Stimulated activated CD4-positive, alpha-beta T cell treated with anti-CD3 and anti-CD28 coated beads, Interleukin-12 subunit alpha, Interleukin-12 subunit beta, amount 100 ng/mL, for 24 hours (primary cell): ENCODE data around the gene P4HA1.
"Not testable (repeated sequence)": the region's sequence is repeated elsewhere in the genome, so short reads cannot be mapped to it uniquely, and the experiment has no call there.

Source experiments
- DNase-seq, 2 experiments: peaks; one replicate each; pipeline ENCODE4 v3.0.0-alpha.2; 2020; ENCODE audit warnings: low read depth in 2 of 2

P4HA1 gene

GRCh38 chr10:73096449-73097304 lies at the start of gene P4HA1:
P4HA1 (minus strand) TSS chr10:73096866; CDS start chr10:73074883, 21,983 bp downstream.
- peak; percentile 96 to 98 for DNase-seq

- no peak for DNase-seq
Measured at GRCh38 chr10:73141603-73142002, 44.9 kb upstream of the P4HA1 start.

DNA sequence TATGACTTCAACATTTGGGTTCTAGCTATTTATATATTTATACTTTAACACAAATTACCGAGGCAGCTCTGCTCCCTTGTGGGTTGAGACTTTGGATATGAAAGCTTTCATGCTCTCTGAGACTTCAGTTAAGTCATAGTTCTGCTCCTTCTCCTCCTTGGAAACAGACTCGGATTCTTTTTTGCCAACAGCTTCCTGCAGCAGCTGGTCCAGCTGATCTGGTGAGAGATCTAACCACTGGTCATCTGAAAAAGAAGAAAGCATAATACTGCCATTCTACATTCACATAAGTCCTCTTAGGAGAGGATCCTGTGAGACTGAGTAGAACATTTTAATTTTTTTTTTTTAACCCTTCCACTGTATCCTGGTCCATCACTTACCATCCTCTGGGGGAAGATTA lies 42.6 kb upstream of the P4HA1 start:
- no peak for DNase-seq

- DNase-seq = no peak
Measured at GRCh38 chr10:73136627-73137026, 40.0 kb upstream of the P4HA1 start.

DNA sequence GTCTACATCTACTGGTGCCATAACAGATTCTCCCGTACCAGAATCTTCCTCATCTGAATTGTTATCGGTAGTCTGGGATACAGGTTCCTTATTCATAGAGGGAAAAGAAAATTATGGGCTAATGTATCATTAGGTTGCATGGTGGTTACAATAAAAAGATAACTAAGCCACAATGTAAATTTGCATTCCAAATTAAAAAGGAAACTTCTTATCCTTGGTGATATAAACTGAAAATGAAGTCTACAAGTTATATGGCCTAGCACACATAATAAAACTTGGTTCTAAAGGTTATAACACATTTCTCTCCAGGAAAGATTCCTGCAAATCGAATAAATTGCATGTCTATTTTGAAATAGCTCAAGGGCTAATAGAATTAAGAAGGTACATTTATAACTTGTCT lies 38.1 kb upstream of the P4HA1 start:
- DNase-seq = no peak

DNA sequence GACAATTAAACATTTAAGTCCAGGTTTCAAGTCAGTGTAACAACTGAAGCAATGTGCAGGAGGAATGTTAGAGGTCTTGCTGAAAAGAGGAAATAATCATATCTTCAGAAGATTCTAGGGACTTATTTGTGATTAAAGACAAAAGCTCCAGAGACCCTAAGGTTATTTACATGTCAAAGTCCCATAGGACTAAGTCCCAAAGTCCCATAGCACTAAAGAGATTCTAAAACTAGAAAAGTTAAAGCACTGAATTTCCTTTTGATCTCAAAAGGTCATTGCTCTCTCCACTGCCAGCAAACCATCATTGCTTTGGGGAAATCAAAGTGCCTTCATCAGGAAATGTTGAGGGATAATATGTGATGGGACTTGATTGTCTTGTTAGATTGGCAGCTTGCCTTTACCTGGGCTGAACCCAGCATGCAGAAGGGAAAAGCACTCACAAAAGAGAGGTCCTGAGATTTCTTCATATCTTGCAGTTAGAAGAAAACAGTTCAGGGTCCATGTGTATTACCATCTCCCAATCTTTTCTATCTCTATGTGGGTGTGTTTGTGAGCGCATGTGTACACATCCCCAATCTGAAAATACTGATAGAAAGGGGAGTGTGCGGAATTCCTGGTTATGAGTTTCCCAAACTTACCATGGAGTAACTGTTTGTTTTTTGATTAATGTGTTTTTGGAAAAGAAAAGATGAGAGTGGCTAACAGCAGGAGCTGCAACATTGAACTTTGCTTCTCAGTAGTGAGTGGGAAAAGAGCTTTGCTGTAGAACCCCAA lies 35.4 kb upstream of the P4HA1 start:
- DNase-seq = no peak

- DNase-seq = no peak
Measured at GRCh38 chr10:73131301-73131700, 34.6 kb upstream of the P4HA1 start.

DNA sequence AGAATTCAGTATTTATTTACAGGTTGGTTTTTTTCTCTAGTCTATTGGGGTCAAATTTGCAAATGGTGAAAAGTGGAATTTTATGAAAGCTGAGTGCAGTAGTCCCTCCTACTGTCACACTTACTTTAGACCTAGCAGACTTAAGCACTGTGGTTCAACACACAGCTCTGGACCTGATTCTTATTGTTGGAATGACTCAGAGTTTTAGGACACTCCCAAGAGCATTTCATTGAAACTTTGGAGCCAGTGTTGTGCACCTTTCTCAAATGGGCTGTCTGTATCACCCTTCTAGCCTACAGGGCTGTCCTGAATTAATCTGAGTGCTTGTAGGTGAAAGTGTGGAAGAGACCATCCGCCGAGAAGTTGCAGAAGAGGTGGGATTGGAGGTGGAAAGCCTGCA lies 29.7 kb upstream of the P4HA1 start:
- no peak for DNase-seq

GRCh38 chr10:73119952-73120351 lies 23.3 kb upstream of the P4HA1 start:
- no peak for DNase-seq

GRCh38 chr10:73119457-73119856 lies 22.8 kb upstream of the P4HA1 start:
- no peak for DNase-seq

- no peak for DNase-seq
Measured at GRCh38 chr10:73117976-73118743, 21.5 kb upstream of the P4HA1 start.

- no peak for DNase-seq
Measured at GRCh38 chr10:73116017-73116416, 19.4 kb upstream of the P4HA1 start.

- no peak for DNase-seq
Measured at GRCh38 chr10:73113551-73113950, 16.9 kb upstream of the P4HA1 start.

DNA sequence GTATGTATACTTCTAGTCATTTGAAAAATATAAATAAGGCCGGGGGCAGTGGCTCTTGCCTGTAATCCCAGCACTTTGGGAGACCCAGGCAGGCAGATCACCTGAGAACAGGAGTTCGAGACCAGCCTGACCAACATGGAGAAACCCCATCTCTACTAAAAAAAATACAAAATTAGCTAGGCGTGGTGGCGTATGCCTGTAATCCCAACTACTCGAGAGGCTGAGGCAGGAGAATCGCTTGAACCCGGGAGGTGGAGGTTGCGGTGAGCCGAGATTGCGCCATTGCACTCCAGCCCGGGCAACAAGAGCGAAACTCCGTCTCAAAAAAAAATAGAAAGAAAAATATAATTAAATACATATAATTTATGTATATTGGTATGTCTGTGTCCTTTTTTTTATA lies 15.4 kb upstream of the P4HA1 start:
- DNase-seq = not testable (repeated sequence)

- DNase-seq = peak; percentile 16 to 35
Measured at GRCh38 chr10:73110345-73110849, 13.7 kb upstream of the P4HA1 start, which contains the start of gene NUDT13. NUDT13 (plus strand) TSS chr10:73110455; CDS start chr10:73114366, 3,911 bp downstream.

GRCh38 chr10:73109248-73109652 lies 12.6 kb upstream of the P4HA1 start:
- DNase-seq = not testable (repeated sequence)

- no peak for DNase-seq
Measured at GRCh38 chr10:73106301-73106700, 9.6 kb upstream of the P4HA1 start.

DNA sequence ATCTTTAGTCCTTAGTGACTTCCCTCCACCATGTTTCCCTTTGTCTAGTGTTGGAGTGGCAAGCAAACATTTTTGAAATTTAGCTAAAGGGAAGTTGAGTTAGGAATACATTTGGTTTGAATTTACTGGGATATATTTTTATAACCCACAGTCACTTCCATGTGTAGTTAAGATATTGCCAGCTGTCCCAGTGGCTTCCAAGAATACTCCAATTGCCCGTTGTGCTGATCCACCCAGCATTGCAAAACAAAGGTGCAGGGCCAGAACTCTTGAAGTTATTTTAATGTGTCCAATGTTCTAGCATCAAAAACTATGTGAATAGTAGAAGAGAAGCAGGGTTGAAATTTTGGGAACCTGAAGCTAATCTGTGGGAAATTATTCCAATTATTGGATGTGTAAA lies 2.5 kb upstream of the P4HA1 start:
- DNase-seq = no peak

- no peak for DNase-seq
Measured at GRCh38 chr10:73097305-73097670, 622 bp upstream of the P4HA1 start.

DNA sequence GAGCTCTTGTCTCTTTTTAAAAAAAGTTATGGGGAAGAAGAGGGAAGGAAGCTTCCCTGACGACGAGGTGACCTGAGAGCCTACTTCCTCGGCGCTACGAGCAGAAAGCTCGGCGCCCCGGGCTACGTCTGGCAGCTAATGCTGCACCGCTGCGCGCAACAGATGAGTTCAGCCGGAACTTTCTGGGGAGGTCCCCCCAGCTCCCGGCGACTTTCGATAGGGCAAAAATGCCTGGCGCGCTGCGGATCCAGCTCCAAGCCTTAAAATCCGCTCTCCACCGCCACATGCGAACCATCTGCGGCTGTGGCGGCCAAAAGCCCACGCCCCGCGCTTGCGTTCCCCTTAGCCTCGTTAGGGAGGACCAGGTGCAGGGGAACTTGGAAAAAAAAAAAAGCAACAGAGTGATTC lies 621 bp downstream of the P4HA1 start:
- DNase-seq = peak; percentile 56 to 58

- DNase-seq = peak in 1 of 2 experiments; percentile 33
Measured at GRCh38 chr10:73095481-73096021, 1.1 kb downstream of the P4HA1 start.
